GM10266 (cell line): Measurements from ENCODE around the gene CLEC10A.
"Not testable (repeated sequence)": the region's sequence is repeated elsewhere in the genome, so short reads cannot be mapped to it uniquely, and the experiment has no call there.

ENCODE experiments used
- DNase-seq: peaks from one replicate; pipeline ENCODE4 v3.0.0; 2012; ENCODE audit errors: extremely low spot score
- TF ChIP-seq, protein P1 (sequence below): IDR thresholded peaks from 2 replicates; pipeline ENCODE4 v1.5.1; 2012; ENCODE audit warnings: mild to moderate bottlenecking, low read depth; ENCODE audit not compliant: control insufficient read depth, insufficient read depth; ENCODE audit errors: missing control alignments

CLEC10A gene

DNA sequence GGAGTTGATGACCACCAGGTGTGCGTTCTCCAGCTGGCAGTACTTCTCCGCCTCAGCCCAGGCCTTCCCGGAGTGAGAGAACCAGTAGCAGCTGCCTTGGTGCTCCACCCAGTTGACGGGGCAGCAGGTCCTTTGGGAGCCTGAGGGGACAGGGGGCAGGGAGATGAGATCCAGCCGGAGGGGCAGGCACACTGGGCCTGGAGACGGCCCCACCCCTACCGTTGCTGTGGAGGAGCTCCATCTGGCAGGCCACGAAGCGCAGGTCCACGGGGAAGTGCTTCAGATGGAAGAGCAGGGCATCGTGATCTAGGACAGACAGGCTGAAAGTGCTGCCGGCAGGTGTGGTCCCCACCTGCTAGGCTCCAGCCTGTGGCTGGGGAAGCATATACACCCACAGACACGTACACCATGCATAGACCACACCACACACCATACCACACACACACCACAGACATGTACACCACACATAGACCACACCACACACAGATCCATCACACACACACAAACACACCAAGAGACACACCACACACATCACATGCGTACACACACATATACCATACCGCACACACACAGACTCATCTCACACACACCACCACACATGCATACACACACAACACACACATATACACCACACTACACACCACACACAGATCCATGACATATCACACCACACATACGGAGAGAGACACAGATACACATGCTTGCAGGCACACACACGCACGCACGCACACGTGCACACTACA is 27.1 kb upstream of the CLEC10A start:
- no peak for DNase-seq
- TF ChIP-seq, protein P1, sequence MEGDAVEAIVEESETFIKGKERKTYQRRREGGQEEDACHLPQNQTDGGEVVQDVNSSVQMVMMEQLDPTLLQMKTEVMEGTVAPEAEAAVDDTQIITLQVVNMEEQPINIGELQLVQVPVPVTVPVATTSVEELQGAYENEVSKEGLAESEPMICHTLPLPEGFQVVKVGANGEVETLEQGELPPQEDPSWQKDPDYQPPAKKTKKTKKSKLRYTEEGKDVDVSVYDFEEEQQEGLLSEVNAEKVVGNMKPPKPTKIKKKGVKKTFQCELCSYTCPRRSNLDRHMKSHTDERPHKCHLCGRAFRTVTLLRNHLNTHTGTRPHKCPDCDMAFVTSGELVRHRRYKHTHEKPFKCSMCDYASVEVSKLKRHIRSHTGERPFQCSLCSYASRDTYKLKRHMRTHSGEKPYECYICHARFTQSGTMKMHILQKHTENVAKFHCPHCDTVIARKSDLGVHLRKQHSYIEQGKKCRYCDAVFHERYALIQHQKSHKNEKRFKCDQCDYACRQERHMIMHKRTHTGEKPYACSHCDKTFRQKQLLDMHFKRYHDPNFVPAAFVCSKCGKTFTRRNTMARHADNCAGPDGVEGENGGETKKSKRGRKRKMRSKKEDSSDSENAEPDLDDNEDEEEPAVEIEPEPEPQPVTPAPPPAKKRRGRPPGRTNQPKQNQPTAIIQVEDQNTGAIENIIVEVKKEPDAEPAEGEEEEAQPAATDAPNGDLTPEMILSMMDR = no peak

DNA sequence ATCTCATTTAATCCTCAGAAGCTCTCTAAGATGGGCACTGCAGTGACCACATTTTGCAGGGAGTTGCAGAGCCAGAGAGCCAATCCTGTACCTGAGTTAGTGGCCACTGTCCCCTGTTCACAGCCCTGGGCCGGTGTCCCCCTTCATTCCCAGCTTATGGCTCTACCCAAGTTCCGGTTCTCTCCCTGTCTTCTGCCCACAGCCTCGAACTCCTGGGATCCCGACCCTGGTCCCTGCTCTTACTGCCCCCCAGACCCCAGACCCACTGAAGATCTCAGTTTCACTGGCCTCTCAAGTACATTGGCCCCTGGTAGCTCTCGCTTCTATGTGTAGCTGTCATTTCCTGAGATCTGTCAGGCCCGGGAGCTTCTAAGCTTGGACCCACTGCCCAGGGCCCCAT is 22.4 kb upstream of the CLEC10A start:
- TF ChIP-seq, protein P1 = no peak
- no peak for DNase-seq

DNA sequence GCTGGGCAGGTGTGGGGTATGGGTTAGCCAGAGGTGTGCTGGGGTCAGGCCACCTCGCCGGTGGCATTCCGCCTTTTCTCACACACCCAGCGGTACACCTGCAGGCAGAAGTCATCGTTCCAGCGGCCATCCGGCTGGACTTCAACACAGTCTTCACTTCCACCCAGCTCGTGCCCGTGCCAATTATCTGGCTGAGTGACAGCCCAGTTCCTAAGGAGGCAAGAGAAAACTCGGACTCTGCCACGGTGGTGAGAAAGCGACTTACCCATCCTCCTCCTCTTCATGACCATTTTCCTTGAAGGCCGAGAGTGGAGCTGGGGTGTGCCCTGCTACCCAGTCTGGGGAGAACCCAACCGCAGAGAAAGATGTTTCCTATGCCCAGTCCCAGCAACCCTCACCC is 21.5 kb upstream of the CLEC10A start:
- TF ChIP-seq, protein P1 = no peak
- no peak for DNase-seq

DNA sequence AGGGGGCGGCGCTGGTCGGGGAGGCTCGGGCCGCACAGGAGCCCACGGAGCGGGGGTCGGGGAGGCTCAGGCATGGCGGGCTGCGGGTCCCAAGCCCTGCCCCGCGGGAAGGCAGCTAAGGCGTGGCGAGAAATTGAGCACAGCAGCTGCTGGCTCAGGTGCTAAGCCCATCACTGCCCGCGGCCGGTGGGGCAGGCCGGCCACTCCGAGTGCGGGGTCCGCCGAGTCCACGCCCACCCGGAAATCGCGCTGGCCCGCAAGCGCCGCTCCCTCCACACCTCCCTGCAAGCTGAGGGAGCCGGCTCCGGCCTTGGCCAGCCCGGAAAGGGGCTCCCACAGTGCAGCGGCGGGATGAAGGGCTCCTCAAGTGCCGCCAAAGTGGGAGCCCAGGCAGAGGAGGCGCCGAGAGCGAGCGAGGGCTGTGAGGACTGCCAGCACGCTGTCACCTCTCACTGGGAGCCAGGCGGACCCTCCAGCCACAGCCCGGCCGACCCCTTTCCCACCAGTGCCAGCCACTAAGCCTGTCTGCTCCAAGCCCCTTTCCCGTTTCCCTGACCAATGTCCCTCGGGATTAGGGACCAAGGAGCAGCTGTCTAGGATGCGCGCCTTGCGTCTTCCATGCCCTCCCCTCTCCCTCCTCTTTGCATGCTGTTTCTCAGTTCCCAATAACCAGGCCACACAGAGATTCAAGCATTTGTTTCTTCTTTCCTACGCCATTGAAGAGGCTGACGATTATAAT is 20.8 kb upstream of the CLEC10A start:
- not testable (repeated sequence) for DNase-seq

DNA sequence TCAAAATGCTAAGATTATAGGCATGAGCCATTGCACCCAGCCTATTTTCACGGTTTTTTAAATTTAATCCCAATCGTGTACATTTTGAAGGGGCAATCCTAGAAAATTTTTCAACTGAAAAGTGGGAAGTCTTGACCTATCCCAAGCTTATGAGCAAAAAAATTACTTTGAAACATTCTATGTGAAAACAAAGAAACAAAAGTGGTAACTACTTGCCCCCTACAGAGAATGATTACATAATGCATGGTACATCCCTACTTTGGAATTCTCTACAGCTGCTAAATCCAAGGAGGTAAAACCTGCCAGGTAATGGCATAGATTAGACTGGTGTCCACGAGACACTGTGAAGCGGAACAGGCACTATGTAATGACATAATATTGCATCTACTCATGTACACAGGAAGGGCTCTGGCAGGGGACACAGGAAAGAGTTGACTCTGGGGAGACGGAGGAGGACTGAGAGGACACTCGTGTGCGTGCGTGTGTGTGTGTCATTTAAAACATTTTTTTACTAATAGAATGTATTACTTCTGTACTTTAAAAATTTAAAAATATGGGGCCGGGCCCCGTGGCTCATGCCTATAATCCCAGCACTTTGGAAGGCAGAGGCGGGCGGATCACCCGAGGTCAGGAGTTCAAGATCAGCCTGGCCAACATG is 18.9 kb upstream of the CLEC10A start:
- DNase-seq = no peak
- TF ChIP-seq, protein P1 = no peak

DNA sequence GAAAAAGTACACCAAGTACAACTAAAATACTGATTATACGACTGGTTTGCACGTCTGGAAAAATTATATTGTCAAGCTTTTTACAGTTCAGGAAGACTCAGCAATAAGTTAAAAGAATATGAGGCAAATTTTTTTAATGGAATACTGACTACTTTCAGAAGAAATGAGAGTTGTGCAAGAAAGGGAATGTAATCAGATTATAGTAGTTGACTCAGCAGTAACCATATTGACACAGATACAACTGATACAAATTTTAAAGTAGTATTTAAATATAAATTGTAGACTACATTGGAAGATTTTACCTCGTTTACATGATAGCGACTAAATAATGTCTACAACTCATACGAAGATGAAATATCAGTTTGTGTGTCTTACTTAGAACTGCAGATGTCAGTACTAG is 17.9 kb upstream of the CLEC10A start:
- TF ChIP-seq, protein P1 = no peak
- DNase-seq = no peak

DNA sequence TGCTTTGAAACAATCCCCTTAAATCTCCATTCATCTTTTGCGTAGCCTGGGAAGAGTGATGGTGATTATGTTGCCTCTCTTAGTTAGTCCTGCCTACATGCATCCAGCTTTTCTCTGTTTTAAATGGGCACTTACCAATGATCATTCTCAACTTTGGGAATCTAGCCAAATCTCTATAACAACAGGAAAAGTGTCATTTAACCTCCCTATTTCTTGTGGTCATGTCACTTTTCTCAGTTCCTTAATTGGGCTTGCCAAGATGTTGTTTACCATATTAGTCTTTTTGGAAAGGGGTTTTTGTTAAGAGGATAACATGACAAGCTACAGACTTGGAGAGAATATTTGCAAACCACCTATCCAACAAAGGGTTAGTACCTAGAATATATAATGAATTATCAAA is 15.6 kb upstream of the CLEC10A start:
- TF ChIP-seq, protein P1 = no peak
- no peak for DNase-seq
